ENCODE results near the gene PRKD1. TPM values are rescaled to one million over a fixed set of nuclear protein-coding genes. Genes with fewer than 3 reads are reported as not detected.

PRKD1 gene
- total and polyA plus RNA-seq, 10 of the 15 experiments (the other 5 are each of a cell fraction or from before 2014, with no cell fraction given) = 0.02 to 0.56 TPM; not detected in 8

GRCh38 chr14:29710015-29710414 lies 217.6 kb downstream of the PRKD1 start (continued):
- TF ChIP-seq, protein P1, sequence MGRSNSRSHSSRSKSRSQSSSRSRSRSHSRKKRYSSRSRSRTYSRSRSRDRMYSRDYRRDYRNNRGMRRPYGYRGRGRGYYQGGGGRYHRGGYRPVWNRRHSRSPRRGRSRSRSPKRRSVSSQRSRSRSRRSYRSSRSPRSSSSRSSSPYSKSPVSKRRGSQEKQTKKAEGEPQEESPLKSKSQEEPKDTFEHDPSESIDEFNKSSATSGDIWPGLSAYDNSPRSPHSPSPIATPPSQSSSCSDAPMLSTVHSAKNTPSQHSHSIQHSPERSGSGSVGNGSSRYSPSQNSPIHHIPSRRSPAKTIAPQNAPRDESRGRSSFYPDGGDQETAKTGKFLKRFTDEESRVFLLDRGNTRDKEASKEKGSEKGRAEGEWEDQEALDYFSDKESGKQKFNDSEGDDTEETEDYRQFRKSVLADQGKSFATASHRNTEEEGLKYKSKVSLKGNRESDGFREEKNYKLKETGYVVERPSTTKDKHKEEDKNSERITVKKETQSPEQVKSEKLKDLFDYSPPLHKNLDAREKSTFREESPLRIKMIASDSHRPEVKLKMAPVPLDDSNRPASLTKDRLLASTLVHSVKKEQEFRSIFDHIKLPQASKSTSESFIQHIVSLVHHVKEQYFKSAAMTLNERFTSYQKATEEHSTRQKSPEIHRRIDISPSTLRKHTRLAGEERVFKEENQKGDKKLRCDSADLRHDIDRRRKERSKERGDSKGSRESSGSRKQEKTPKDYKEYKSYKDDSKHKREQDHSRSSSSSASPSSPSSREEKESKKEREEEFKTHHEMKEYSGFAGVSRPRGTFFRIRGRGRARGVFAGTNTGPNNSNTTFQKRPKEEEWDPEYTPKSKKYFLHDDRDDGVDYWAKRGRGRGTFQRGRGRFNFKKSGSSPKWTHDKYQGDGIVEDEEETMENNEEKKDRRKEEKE (IDR thresholded peaks at IDR 0.05) = no peak
- TF ChIP-seq SPI1 (IDR thresholded peaks at IDR 0.05; ENCODE audit: borderline replicate concordance, insufficient read depth, low read depth, low read length) = no peak
- no peak for TF ChIP-seq ELK1 (IDR thresholded peaks at IDR 0.05; ENCODE audit: low read depth, low read length)
- TF ChIP-seq NR2F1 (conservative IDR thresholded peaks at IDR 0.05) = no peak
- TF ChIP-seq RCOR1 (conservative IDR thresholded peaks at IDR 0.05; ENCODE audit: low read depth, low read length) = no peak

DNA sequence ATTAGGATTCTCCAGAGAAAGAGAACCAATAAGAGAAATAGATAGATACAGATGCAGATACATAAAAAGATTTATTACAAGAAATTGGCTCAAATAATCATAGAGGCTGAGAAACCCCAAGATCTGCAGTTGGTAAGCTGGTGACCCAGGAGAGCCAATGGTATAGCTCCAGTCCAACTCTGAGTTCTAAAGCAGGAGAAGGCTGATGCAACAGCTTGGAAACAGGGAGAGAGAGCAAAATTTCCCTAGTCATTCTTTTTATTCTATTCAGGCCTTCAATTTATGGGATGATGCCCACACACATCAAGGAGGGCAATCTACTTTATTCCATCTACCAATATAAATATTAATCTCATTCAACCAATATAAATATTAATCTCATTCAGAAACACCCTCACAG lies 218.2 kb downstream of the PRKD1 start:
- CTCF ChIA-PET = no interaction called here
- in situ Hi-C loops (cut with MboI) = no loop called here
- H3K4me3 ChIP-seq = no peak overlapping the region
- H2AFZ ChIP-seq (ENCODE audit: control insufficient read depth, low read depth, low read length) = no peak overlapping the region
- DNase-seq (ENCODE audit: low read depth, low spot score) (no peak), FAIRE-seq (no peak), ATAC-seq (no peak)
- SMC1A ChIA-PET (ENCODE audit: uncharacterized antibody, unreplicated experiment) = interaction anchor here (1.1 kb wide), 1 partner anchor 14 kb away, joined by 4 read pairs; no protein-coding TSS in a partner anchor
- no peaks in the 10 kb centered on the region for H3K27me3 ChIP-seq (replicated peaks in 1 of 2; ENCODE audit: control insufficient read depth in 2 of 2, insufficient read depth in 2 of 2, low read length in 1 of 2)
- no peaks in the 10 kb centered on the region for H3K9me3 ChIP-seq (replicated peaks; ENCODE audit: control insufficient read depth, insufficient read depth, low read length)
- no peak overlapping the region for H3K27ac ChIP-seq (ENCODE audit: control insufficient read depth, insufficient read depth)
- H3K4me2 ChIP-seq (ENCODE audit: control insufficient read depth, insufficient read depth) = no peak overlapping the region
- no peaks in the 10 kb centered on the region for H3K4me1 ChIP-seq (ENCODE audit: control insufficient read depth, insufficient read depth, low read length)
- intact Hi-C loops (cut with micrococcal nuclease; ENCODE audit: unreplicated experiment) = no loop called here
- H4K20me1 ChIP-seq (ENCODE audit: control insufficient read depth, insufficient read depth) = no peaks in the 10 kb centered on the region
- RAD21 ChIA-PET (ENCODE audit: unreplicated experiment) = no interaction called here
- no TSS peak for BruUV-seq (replicated peaks)
- no peak overlapping the region for H3K9ac ChIP-seq (ENCODE audit: control insufficient read depth, insufficient read depth, low read length)
- H3K79me2 ChIP-seq (ENCODE audit: control insufficient read depth, insufficient read depth, low read length) = no peaks in the 10 kb centered on the region
- no peaks in the 10 kb centered on the region for H3K36me3 ChIP-seq (ENCODE audit: control insufficient read depth in 2 of 2, insufficient read depth in 2 of 2, low read length in 1 of 2)
- POLR2A ChIA-PET = no interaction called here
- no peak for TF ChIP-seq CREM (IDR thresholded peaks at IDR 0.05; ENCODE audit: low read depth)
- TF ChIP-seq SREBF1 (IDR thresholded peaks at IDR 0.05; ENCODE audit: low read length) = no peak
- TF ChIP-seq RAD21 (IDR thresholded peaks at IDR 0.05; ENCODE audit: insufficient read depth, low read depth, low read length) = no peak
- no peak for TF ChIP-seq CBX3 (IDR thresholded peaks at IDR 0.05; ENCODE audit: borderline replicate concordance, low read depth)
- no peak for TF ChIP-seq RUNX3 (IDR thresholded peaks at IDR 0.05; ENCODE audit: low read length)
- no peak for TF ChIP-seq JUNB (IDR thresholded peaks at IDR 0.05)
- no peak for TF ChIP-seq ZNF24 (IDR thresholded peaks at IDR 0.05)
- TF ChIP-seq WRNIP1 (IDR thresholded peaks at IDR 0.05; ENCODE audit: borderline replicate concordance, low read depth, low read length) = no peak
- TF ChIP-seq GABPA (IDR thresholded peaks at IDR 0.05; ENCODE audit: low read depth) = no peak
- TF ChIP-seq SUPT20H (IDR thresholded peaks at IDR 0.05; ENCODE audit: borderline replicate concordance, control insufficient read depth, low read depth, low read length) = no peak
- no peak for TF ChIP-seq IRF4 (IDR thresholded peaks at IDR 0.05; ENCODE audit: low read depth, low read length)
- no peak for TF ChIP-seq NFIC (IDR thresholded peaks at IDR 0.05; ENCODE audit: low read depth, low read length)
- TF ChIP-seq SREBF2 (IDR thresholded peaks at IDR 0.05; ENCODE audit: low read length) = no peak
- no peak for TF ChIP-seq JUND (IDR thresholded peaks at IDR 0.05; ENCODE audit: low read depth, low read length)
- no peak for TF ChIP-seq ZNF622 (IDR thresholded peaks at IDR 0.05)
- TF ChIP-seq, protein P2, sequence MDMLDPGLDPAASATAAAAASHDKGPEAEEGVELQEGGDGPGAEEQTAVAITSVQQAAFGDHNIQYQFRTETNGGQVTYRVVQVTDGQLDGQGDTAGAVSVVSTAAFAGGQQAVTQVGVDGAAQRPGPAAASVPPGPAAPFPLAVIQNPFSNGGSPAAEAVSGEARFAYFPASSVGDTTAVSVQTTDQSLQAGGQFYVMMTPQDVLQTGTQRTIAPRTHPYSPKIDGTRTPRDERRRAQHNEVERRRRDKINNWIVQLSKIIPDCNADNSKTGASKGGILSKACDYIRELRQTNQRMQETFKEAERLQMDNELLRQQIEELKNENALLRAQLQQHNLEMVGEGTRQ (IDR thresholded peaks at IDR 0.05; ENCODE audit: borderline replicate concordance, low read depth, low read length) = no peak
